Measurements from ENCODE around the gene EXD3. TPM values are rescaled to one million over a fixed set of nuclear protein-coding genes. Genes with fewer than 3 reads are reported as not detected.

Gene EXD3
- total RNA-seq, 1 donor from 2014 or later, result 6.8 TPM

- intact Hi-C loops (cut with micrococcal nuclease), result no loop called here
- Mint-ChIP-seq H3K9me3 (peaks cover 7% of the 10 kb centered on the region), H3K27me3 (ENCODE audit: low read depth) (no peaks in the 10 kb centered on the region), H3K27ac (no peak overlapping the region), H3K4me3 (ENCODE audit: low read depth) (no peak overlapping the region), H3K4me1 (ENCODE audit: low read depth) (no peaks in the 10 kb centered on the region), H3K36me3 (ENCODE audit: low read depth) (peaks cover 2% of the 10 kb centered on the region)
- DNase-seq (ENCODE audit: low spot score), result no peak
Observed at GRCh38 chr9:137373611-137373980, 49.4 kb downstream of the EXD3 start.

GRCh38 chr9:137372693-137373610 lies 50.0 kb downstream of the EXD3 start:
- H3K27me3 Mint-ChIP-seq (ENCODE audit: low read depth), result no peaks in the 10 kb centered on the region
- no peaks in the 10 kb centered on the region for H3K4me1 Mint-ChIP-seq (ENCODE audit: low read depth)
- H3K9me3 Mint-ChIP-seq, result peaks cover 5% of the 10 kb centered on the region
- DNase-seq (ENCODE audit: low spot score), result no peak
- no peak overlapping the region for H3K4me3 Mint-ChIP-seq (ENCODE audit: low read depth)
- H3K36me3 Mint-ChIP-seq (ENCODE audit: low read depth), result no peaks in the 10 kb centered on the region
- H3K27ac Mint-ChIP-seq, result no peak overlapping the region
- intact Hi-C loops (cut with micrococcal nuclease), result no loop called here

- no peaks in the 10 kb centered on the region for H3K27me3 Mint-ChIP-seq (ENCODE audit: low read depth)
- H3K9me3 Mint-ChIP-seq, result peaks cover 5% of the 10 kb centered on the region
- H3K27ac Mint-ChIP-seq, result no peak overlapping the region
- no peaks in the 10 kb centered on the region for H3K36me3 Mint-ChIP-seq (ENCODE audit: low read depth)
- no peaks in the 10 kb centered on the region for H3K4me1 Mint-ChIP-seq (ENCODE audit: low read depth)
- DNase-seq (ENCODE audit: low spot score), result no peak
- H3K4me3 Mint-ChIP-seq (ENCODE audit: low read depth), result no peak overlapping the region
- intact Hi-C loops (cut with micrococcal nuclease), result no loop called here
Observed at GRCh38 chr9:137371946-137372651, 50.9 kb downstream of the EXD3 start.

GRCh38 chr9:137371521-137371941 lies 51.4 kb downstream of the EXD3 start:
- Mint-ChIP-seq H3K27me3 (ENCODE audit: low read depth) (no peaks in the 10 kb centered on the region), H3K9me3 (peaks cover 5% of the 10 kb centered on the region), H3K36me3 (ENCODE audit: low read depth) (no peaks in the 10 kb centered on the region), H3K27ac (no peak overlapping the region), H3K4me3 (ENCODE audit: low read depth) (no peak overlapping the region), H3K4me1 (ENCODE audit: low read depth) (no peaks in the 10 kb centered on the region)
- intact Hi-C loops (cut with micrococcal nuclease), result no loop called here
- DNase-seq (ENCODE audit: low spot score), result no peak

GRCh38 chr9:137370865-137371520 lies 52.0 kb downstream of the EXD3 start:
- Mint-ChIP-seq H3K4me1 (ENCODE audit: low read depth) (no peaks in the 10 kb centered on the region), H3K27ac (no peak overlapping the region), H3K36me3 (ENCODE audit: low read depth) (no peaks in the 10 kb centered on the region), H3K9me3 (peaks cover 5% of the 10 kb centered on the region), H3K27me3 (ENCODE audit: low read depth) (no peaks in the 10 kb centered on the region), H3K4me3 (ENCODE audit: low read depth) (no peak overlapping the region)
- DNase-seq (ENCODE audit: low spot score), result no peak
- intact Hi-C loops (cut with micrococcal nuclease), result no loop called here

GRCh38 chr9:137369911-137370764 lies 52.8 kb downstream of the EXD3 start:
- intact Hi-C loops (cut with micrococcal nuclease), result no loop called here
- no peaks in the 10 kb centered on the region for H3K27me3 Mint-ChIP-seq (ENCODE audit: low read depth)
- no peaks in the 10 kb centered on the region for H3K4me1 Mint-ChIP-seq (ENCODE audit: low read depth)
- DNase-seq (ENCODE audit: low spot score), result no peak
- H3K27ac Mint-ChIP-seq, result no peak overlapping the region
- H3K9me3 Mint-ChIP-seq, result peaks cover 6% of the 10 kb centered on the region
- H3K36me3 Mint-ChIP-seq (ENCODE audit: low read depth), result no peaks in the 10 kb centered on the region
- H3K4me3 Mint-ChIP-seq (ENCODE audit: low read depth), result no peak overlapping the region

- no peak overlapping the region for H3K27ac Mint-ChIP-seq
- no peak for DNase-seq (ENCODE audit: low spot score)
- H3K27me3 Mint-ChIP-seq (ENCODE audit: low read depth), result no peaks in the 10 kb centered on the region
- no peaks in the 10 kb centered on the region for H3K4me1 Mint-ChIP-seq (ENCODE audit: low read depth)
- no peak overlapping the region for H3K4me3 Mint-ChIP-seq (ENCODE audit: low read depth)
- intact Hi-C loops (cut with micrococcal nuclease), result no loop called here
- peaks cover 6% of the 10 kb centered on the region for H3K9me3 Mint-ChIP-seq
- no peaks in the 10 kb centered on the region for H3K36me3 Mint-ChIP-seq (ENCODE audit: low read depth)
Observed at GRCh38 chr9:137369061-137369787, 53.7 kb downstream of the EXD3 start.

GRCh38 chr9:137368431-137369035 lies 54.4 kb downstream of the EXD3 start:
- no peak for DNase-seq (ENCODE audit: low spot score)
- H3K4me1 Mint-ChIP-seq (ENCODE audit: low read depth), result no peaks in the 10 kb centered on the region
- peaks cover 6% of the 10 kb centered on the region for H3K9me3 Mint-ChIP-seq
- no peak overlapping the region for H3K4me3 Mint-ChIP-seq (ENCODE audit: low read depth)
- H3K27ac Mint-ChIP-seq, result no peak overlapping the region
- intact Hi-C loops (cut with micrococcal nuclease), result no loop called here
- no peaks in the 10 kb centered on the region for H3K27me3 Mint-ChIP-seq (ENCODE audit: low read depth)
- H3K36me3 Mint-ChIP-seq (ENCODE audit: low read depth), result no peaks in the 10 kb centered on the region

GRCh38 chr9:137367506-137368430 lies 55.2 kb downstream of the EXD3 start:
- H3K9me3 Mint-ChIP-seq, result peaks cover 6% of the 10 kb centered on the region
- intact Hi-C loops (cut with micrococcal nuclease), result no loop called here
- no peaks in the 10 kb centered on the region for H3K4me1 Mint-ChIP-seq (ENCODE audit: low read depth)
- H3K27me3 Mint-ChIP-seq (ENCODE audit: low read depth), result no peaks in the 10 kb centered on the region
- no peak for DNase-seq (ENCODE audit: low spot score)
- no peaks in the 10 kb centered on the region for H3K36me3 Mint-ChIP-seq (ENCODE audit: low read depth)
- no peak overlapping the region for H3K4me3 Mint-ChIP-seq (ENCODE audit: low read depth)
- H3K27ac Mint-ChIP-seq, result no peak overlapping the region

GRCh38 chr9:137366891-137367381 lies 56.0 kb downstream of the EXD3 start:
- no peak for DNase-seq (ENCODE audit: low spot score)
- Mint-ChIP-seq H3K27ac (no peak overlapping the region), H3K4me3 (ENCODE audit: low read depth) (no peak overlapping the region), H3K9me3 (peaks cover 6% of the 10 kb centered on the region), H3K27me3 (ENCODE audit: low read depth) (no peaks in the 10 kb centered on the region), H3K36me3 (ENCODE audit: low read depth) (no peaks in the 10 kb centered on the region), H3K4me1 (ENCODE audit: low read depth) (no peaks in the 10 kb centered on the region)
- intact Hi-C loops (cut with micrococcal nuclease), result no loop called here

GRCh38 chr9:137366445-137366810 lies 56.5 kb downstream of the EXD3 start:
- DNase-seq (ENCODE audit: low spot score), result no peak
- Mint-ChIP-seq H3K9me3 (peaks cover 6% of the 10 kb centered on the region), H3K4me1 (ENCODE audit: low read depth) (no peaks in the 10 kb centered on the region), H3K36me3 (ENCODE audit: low read depth) (no peaks in the 10 kb centered on the region), H3K4me3 (ENCODE audit: low read depth) (no peak overlapping the region), H3K27ac (no peak overlapping the region), H3K27me3 (ENCODE audit: low read depth) (no peaks in the 10 kb centered on the region)
- intact Hi-C loops (cut with micrococcal nuclease), result no loop called here

Data from activated T-helper 2 cell treated with anti-CD3 and anti-CD28 coated beads, Interferon-gamma antibody, Interleukin-2, Interleukin-4, amounts not matched to agents 10 μg/mL and 5 μg/mL and 100 μg/mL, durations not matched to agents 14 hours and 24 hours and 36 hours (primary cell).